ENCODE results near the gene HS6ST3.

The HS6ST3 gene

DNA sequence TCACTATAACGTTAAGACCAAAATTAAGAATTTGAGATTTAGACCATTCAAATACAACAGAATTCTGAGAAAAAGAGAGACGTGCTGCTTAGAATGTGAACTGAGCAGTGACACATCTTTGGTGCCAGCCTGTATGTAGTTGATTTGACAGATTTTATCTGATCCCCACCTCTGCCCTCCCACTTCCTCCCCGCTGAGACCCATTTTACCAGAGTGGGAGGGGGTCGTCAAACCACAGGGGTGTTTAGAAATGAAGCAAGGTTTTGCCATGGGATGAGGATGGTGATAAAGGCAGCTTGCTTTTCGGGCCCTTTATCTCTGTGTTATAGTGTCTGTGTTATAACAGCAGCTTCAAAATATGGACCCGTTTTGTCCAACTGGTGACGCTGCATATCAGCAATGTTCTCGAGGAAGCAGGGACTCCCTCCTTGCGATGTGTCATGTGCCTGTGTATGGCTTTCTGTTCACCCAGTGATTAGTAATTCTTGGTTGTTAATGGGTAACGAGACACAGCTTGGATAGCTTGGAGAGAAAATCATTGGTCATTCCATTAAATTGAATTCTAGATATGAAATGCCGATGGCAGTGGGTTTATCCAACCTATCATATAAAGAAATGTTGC lies 125.0 kb downstream of the HS6ST3 start:
- TF ChIP-seq, protein P1, sequence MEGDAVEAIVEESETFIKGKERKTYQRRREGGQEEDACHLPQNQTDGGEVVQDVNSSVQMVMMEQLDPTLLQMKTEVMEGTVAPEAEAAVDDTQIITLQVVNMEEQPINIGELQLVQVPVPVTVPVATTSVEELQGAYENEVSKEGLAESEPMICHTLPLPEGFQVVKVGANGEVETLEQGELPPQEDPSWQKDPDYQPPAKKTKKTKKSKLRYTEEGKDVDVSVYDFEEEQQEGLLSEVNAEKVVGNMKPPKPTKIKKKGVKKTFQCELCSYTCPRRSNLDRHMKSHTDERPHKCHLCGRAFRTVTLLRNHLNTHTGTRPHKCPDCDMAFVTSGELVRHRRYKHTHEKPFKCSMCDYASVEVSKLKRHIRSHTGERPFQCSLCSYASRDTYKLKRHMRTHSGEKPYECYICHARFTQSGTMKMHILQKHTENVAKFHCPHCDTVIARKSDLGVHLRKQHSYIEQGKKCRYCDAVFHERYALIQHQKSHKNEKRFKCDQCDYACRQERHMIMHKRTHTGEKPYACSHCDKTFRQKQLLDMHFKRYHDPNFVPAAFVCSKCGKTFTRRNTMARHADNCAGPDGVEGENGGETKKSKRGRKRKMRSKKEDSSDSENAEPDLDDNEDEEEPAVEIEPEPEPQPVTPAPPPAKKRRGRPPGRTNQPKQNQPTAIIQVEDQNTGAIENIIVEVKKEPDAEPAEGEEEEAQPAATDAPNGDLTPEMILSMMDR (IDR thresholded peaks at IDR 0.05; ENCODE audit: borderline replicate concordance, extremely low read depth, low read length, poor library complexity, severe bottlenecking): no peak
- TF ChIP-seq EZH2 (IDR thresholded peaks at IDR 0.05; ENCODE audit: borderline replicate concordance, low read depth, low read length, severe bottlenecking): no peak
- ATAC-seq (ENCODE audit: insufficient read depth, low read depth): peak; percentile 66
- no peaks in the 10 kb centered on the region for H3K9me3 ChIP-seq (ENCODE audit: insufficient read depth, low read length, severe bottlenecking)

DNA sequence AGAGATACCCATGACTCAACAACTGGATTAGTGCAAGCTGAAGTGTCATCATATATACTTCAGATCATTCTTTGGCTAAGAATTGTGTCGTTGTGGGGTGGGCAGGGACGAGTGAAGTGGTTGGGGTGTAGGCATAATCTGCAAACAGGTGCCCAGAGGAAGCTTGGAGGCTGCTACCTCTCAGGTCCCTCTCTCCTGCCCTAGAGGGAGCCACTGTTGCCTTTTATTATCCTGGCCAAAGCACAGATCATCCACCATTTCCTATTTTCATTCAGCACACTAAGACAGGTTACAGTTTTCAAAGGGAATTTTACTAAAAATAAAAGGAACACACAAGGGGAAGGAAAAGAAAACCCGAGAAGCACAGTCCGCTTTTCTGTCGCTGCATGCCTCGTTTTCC lies 126.6 kb downstream of the HS6ST3 start:
- Histone ChIP-seq H3K4me1 (ENCODE audit: insufficient read depth, low read length) (peaks cover 5% of the 10 kb centered on the region; the same call in 1 of the 2 replicates), H3K4me3 (ENCODE audit: low read depth in 1 of 2, low read length in 2 of 2) (no peak overlapping the region), H3K9me3 (ENCODE audit: insufficient read depth, low read length, severe bottlenecking) (no peaks in the 10 kb centered on the region), H4K20me1 (ENCODE audit: insufficient read depth, low read length) (no peaks in the 10 kb centered on the region), H3K36me3 (ENCODE audit: insufficient read depth, low read length) (no peaks in the 10 kb centered on the region), H3K27me3 (ENCODE audit: insufficient read depth, low read length, poor library complexity) (no peaks in the 10 kb centered on the region), H3K79me2 (ENCODE audit: insufficient read depth, low read length) (no peaks in the 10 kb centered on the region), H3K9ac (ENCODE audit: low read depth, low read length) (no peak overlapping the region), H2AFZ (ENCODE audit: low read depth, low read length) (no peak overlapping the region), H3K27ac (ENCODE audit: low read length) (no peak overlapping the region), H3K4me2 (ENCODE audit: insufficient read depth, low read length) (no peak overlapping the region)
- ATAC-seq (ENCODE audit: insufficient read depth, low read depth) (no peak), DNase-seq (no peak)
- TF ChIP-seq, protein P1 (IDR thresholded peaks at IDR 0.05; ENCODE audit: borderline replicate concordance, extremely low read depth, low read length, poor library complexity, severe bottlenecking): no peak
- TF ChIP-seq EZH2 (IDR thresholded peaks at IDR 0.05; ENCODE audit: borderline replicate concordance, low read depth, low read length, severe bottlenecking): no peak

More for the DNA sequence above, 125.0 kb downstream of the HS6ST3 start:
- H3K4me1 ChIP-seq (ENCODE audit: insufficient read depth, low read length): peaks cover 5% of the 10 kb centered on the region; the same call in 1 of the 2 replicates
- peak; percentile 21 for DNase-seq
- no peak overlapping the region for H2AFZ ChIP-seq (ENCODE audit: low read depth, low read length)
- H3K4me2 ChIP-seq (ENCODE audit: insufficient read depth, low read length): no peak overlapping the region
- no peaks in the 10 kb centered on the region for H3K27me3 ChIP-seq (ENCODE audit: insufficient read depth, low read length, poor library complexity)
- no peak overlapping the region for H3K4me3 ChIP-seq (ENCODE audit: low read depth in 1 of 2, low read length in 2 of 2)
- H3K27ac ChIP-seq (ENCODE audit: low read length): no peak overlapping the region
- no peaks in the 10 kb centered on the region for H3K79me2 ChIP-seq (ENCODE audit: insufficient read depth, low read length)
- no peaks in the 10 kb centered on the region for H3K36me3 ChIP-seq (ENCODE audit: insufficient read depth, low read length)
- no peak overlapping the region for H3K9ac ChIP-seq (ENCODE audit: low read depth, low read length)
- H4K20me1 ChIP-seq (ENCODE audit: insufficient read depth, low read length): no peaks in the 10 kb centered on the region

DNA sequence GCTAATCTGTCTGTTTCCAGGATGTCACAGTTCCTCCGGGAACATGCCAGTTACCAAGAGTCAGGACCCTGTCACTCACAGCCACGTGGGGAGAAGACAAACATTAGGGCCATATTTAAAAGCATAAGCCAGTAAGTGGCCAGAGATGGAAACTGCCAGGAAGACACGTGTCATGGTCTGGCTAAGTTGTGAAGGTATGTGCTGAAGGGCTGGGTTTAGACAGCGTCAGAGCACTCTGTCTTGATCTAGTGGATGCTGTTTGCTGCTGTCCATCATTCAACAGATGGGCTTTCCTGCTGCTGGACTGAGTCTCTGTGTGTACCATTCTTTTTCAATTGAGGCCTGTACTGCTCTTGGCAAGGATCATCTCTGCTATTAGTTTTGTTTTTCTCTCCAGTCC lies 128.6 kb downstream of the HS6ST3 start:
- TF ChIP-seq, protein P1 (IDR thresholded peaks at IDR 0.05; ENCODE audit: borderline replicate concordance, extremely low read depth, low read length, poor library complexity, severe bottlenecking): no peak
- TF ChIP-seq EZH2 (IDR thresholded peaks at IDR 0.05; ENCODE audit: borderline replicate concordance, low read depth, low read length, severe bottlenecking): no peak
- Histone ChIP-seq H3K4me1 (ENCODE audit: insufficient read depth, low read length) (peaks cover 5% of the 10 kb centered on the region; the same call in 1 of the 2 replicates), H3K27ac (ENCODE audit: low read length) (no peak overlapping the region), H3K9ac (ENCODE audit: low read depth, low read length) (no peak overlapping the region), H3K27me3 (ENCODE audit: insufficient read depth, low read length, poor library complexity) (no peaks in the 10 kb centered on the region), H3K4me3 (ENCODE audit: low read depth in 1 of 2, low read length in 2 of 2) (no peak overlapping the region), H4K20me1 (ENCODE audit: insufficient read depth, low read length) (no peaks in the 10 kb centered on the region), H3K9me3 (ENCODE audit: insufficient read depth, low read length, severe bottlenecking) (no peaks in the 10 kb centered on the region), H3K4me2 (ENCODE audit: insufficient read depth, low read length) (no peak overlapping the region), H3K79me2 (ENCODE audit: insufficient read depth, low read length) (no peaks in the 10 kb centered on the region), H2AFZ (ENCODE audit: low read depth, low read length) (no peak overlapping the region), H3K36me3 (ENCODE audit: insufficient read depth, low read length) (no peaks in the 10 kb centered on the region)
- ATAC-seq (ENCODE audit: insufficient read depth, low read depth) (no peak), DNase-seq (no peak)

Measured in DND-41 (cell line).